Measurements from ENCODE around the gene PANX1. TPM values are rescaled to one million over a fixed set of nuclear protein-coding genes. Genes with fewer than 3 reads are reported as not detected.
A peak's percentile ranks its signal among the peaks of the same experiment; 100 is the strongest.

PANX1 gene
- polyA plus RNA-seq, 1 of the 3 experiments (the other 2 are of a cell fraction): 11.1 TPM

DNA sequence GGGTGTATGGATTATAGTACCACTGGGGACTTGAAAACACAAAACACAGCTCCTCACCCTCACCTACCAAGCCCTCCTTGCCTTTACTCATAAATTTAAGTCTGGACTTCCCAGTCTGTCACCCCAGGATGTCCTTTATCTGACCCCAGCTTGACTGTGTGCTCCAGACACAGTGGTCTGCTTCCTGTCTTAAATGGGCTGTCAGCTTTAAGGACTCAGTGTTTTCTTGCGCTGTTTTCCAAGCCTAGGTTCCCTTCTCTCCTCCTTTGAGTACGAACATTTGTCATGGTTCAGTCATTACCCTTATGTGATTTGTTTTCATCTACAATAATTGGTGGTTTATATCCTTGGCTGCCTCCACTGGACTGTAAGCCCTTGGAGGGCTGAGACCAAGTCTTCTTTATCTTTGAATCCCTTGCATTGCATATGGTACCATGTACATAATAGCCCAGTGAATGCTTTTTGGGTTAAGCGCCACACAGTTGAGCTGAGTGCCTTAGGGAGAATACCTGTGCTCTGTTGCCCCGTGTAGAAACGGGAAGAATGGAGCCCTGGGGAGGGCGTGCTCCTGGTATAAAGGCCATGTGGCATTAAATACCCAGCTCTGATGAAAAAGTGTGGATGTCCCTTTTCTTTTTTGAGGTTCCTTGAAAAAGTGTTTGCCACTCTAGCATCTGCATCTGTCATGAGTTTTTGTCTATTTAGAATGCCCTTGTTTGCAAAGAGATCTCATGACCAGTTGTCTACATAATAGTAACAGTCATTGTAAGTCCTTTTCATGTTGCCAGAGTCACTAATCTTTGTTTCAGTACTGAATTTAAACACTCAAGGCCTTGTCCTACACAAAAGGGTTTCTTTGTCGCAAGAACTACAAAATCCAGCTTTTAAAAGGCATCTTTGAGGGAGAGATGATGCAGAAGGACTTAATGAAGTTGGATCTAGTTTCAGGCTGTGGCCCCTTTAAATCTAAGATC is 14.0 kb downstream of the PANX1 start:
- peaks cover 96% of the 10 kb centered on the region for H3K79me2 ChIP-seq (ENCODE audit: insufficient read depth)
- H3K9me2 ChIP-seq: no peaks in the 10 kb centered on the region
- peaks cover 29% of the 10 kb centered on the region for H4K20me1 ChIP-seq (ENCODE audit: insufficient read depth)
- H3K4me2 ChIP-seq: no peak overlapping the region
- H3K27ac ChIP-seq (ENCODE audit: low read depth in 2 of 2, low read length in 1 of 2): peak overlapping the region in 1 of 2 experiments; percentile 47; a peak in 1 of 4 replicates
- POLR2A ChIA-PET: interaction anchor here (1.4 kb wide), 1 partner anchor 14 kb away, joined by 4 read pairs; the partner anchor contains the start of gene PANX1
- no peak for DNase-seq
- H3K27me3 ChIP-seq (ENCODE audit: insufficient read depth): no peaks in the 10 kb centered on the region
- no peak overlapping the region for H2AFZ ChIP-seq (ENCODE audit: low read depth)
- no peak overlapping the region for H3K9ac ChIP-seq
- TF ChIP-seq, protein P1, sequence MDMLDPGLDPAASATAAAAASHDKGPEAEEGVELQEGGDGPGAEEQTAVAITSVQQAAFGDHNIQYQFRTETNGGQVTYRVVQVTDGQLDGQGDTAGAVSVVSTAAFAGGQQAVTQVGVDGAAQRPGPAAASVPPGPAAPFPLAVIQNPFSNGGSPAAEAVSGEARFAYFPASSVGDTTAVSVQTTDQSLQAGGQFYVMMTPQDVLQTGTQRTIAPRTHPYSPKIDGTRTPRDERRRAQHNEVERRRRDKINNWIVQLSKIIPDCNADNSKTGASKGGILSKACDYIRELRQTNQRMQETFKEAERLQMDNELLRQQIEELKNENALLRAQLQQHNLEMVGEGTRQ (IDR thresholded peaks at IDR 0.05; ENCODE audit: borderline replicate concordance, low read depth, low read length): no peak
- TF ChIP-seq FOXM1 (IDR thresholded peaks at IDR 0.05; ENCODE audit: low read depth): no peak
- TF ChIP-seq, protein P2, sequence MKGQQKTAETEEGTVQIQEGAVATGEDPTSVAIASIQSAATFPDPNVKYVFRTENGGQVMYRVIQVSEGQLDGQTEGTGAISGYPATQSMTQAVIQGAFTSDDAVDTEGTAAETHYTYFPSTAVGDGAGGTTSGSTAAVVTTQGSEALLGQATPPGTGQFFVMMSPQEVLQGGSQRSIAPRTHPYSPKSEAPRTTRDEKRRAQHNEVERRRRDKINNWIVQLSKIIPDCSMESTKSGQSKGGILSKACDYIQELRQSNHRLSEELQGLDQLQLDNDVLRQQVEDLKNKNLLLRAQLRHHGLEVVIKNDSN (IDR thresholded peaks at IDR 0.05; ENCODE audit: borderline replicate concordance, low read depth): no peak
- H3K4me1 ChIP-seq (ENCODE audit: control insufficient read depth in 1 of 2, insufficient read depth in 2 of 2, low read depth in 1 of 2, low read length in 1 of 2): peaks cover 10 to 37% of the 10 kb centered on the region in 2 experiments; a peak in 2 of 4 replicates
- H3F3A ChIP-seq (replicated peaks; ENCODE audit: insufficient read depth): no peaks in the 10 kb centered on the region
- H3K4me3 ChIP-seq (ENCODE audit: low read depth in 2 of 2, low read length in 1 of 2): no peak overlapping the region
- no peaks in the 10 kb centered on the region for H3K36me3 ChIP-seq (replicated peaks in 1 of 2; ENCODE audit: control insufficient read depth in 1 of 2, insufficient read depth in 2 of 2, low read length in 1 of 2)
- CTCF ChIA-PET: no interaction called here
- 89% methylated on average over 7 of the region's 7 CpGs for WGBS (ENCODE audit: low lambda C conversion rate)
- H3K9me3 ChIP-seq: no peaks in the 10 kb centered on the region

DNA sequence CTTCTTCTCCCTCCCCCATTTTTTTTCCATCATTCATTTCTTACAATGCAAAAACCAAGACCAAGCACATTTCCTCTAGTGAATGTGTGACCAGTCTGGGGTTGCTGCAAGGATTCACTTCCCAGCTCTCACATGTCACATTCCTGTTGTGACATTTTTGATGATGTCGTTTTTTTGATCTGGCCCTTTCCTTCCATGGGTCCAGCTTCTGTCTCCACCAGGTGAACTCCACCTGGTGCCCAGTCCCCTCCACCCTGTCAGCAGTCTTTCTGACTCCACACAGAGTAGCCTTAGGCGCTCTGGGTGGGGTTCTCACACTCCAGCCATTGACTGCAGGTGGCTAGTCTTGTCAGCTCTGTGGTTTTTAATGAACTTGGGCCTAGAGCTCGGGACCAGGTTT is 15.6 kb downstream of the PANX1 start:
- Histone ChIP-seq H2AFZ (ENCODE audit: low read depth) (no peak overlapping the region), H3K36me3 (replicated peaks in 1 of 2; ENCODE audit: control insufficient read depth in 1 of 2, insufficient read depth in 2 of 2, low read length in 1 of 2) (no peaks in the 10 kb centered on the region), H3K79me2 (ENCODE audit: insufficient read depth) (peaks cover 98% of the 10 kb centered on the region), H3K27ac (ENCODE audit: low read depth in 2 of 2, low read length in 1 of 2) (no peak overlapping the region), H4K20me1 (ENCODE audit: insufficient read depth) (peaks cover 44% of the 10 kb centered on the region), H3K9ac (no peak overlapping the region), H3K4me3 (ENCODE audit: low read depth in 2 of 2, low read length in 1 of 2) (no peak overlapping the region), H3K4me1 (ENCODE audit: control insufficient read depth in 1 of 2, insufficient read depth in 2 of 2, low read depth in 1 of 2, low read length in 1 of 2) (peaks cover 15 to 43% of the 10 kb centered on the region in 2 experiments; a peak in 3 of 4 replicates), H3K27me3 (ENCODE audit: insufficient read depth) (no peaks in the 10 kb centered on the region), H3K9me3 (no peaks in the 10 kb centered on the region), H3F3A (replicated peaks; ENCODE audit: insufficient read depth) (peaks cover 4% of the 10 kb centered on the region), H3K4me2 (no peak overlapping the region), H3K9me2 (no peaks in the 10 kb centered on the region)
- 93% methylated on average over 2 of the region's 3 CpGs for WGBS (ENCODE audit: low lambda C conversion rate)
- TF ChIP-seq JUND (IDR thresholded peaks at IDR 0.05) (no peak), TCF12 (IDR thresholded peaks at IDR 0.05) (no peak), ELF1 (IDR thresholded peaks at IDR 0.05) (no peak), NRF1 (IDR thresholded peaks at IDR 0.05; ENCODE audit: low read depth, low read length) (no peak)
- POLR2A ChIA-PET: interaction anchor here (0.6 kb wide), 1 partner anchor 816 kb away, joined by 3 read pairs; no protein-coding TSS in a partner anchor
- CTCF ChIA-PET: interaction anchor here (0.7 kb wide), 1 partner anchor 34 kb away, joined by 3 read pairs; no protein-coding TSS in a partner anchor
- DNase-seq: no peak

DNA sequence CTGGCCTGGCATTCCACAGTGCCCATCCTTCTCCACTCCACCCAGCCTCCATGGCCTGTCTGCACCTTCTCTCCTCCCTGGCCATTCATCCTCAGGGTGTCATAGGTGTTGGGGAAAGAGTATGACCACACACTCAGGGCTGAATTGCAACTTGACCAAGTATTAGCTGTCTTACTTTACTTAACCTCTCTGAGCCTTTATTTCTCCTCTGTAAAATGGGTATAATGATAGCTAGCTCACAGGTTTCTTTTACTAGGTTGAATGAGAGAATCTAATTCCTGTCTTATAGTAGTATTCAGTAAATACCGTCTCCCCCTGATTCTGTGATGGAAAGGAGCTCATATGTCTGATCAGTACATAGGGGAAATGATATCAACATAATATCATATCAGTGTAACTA is 16.0 kb downstream of the PANX1 start:
- H3K79me2 ChIP-seq (ENCODE audit: insufficient read depth): peaks cover 96% of the 10 kb centered on the region
- peaks cover 19 to 42% of the 10 kb centered on the region in 2 experiments; a peak in 3 of 4 replicates for H3K4me1 ChIP-seq (ENCODE audit: control insufficient read depth in 1 of 2, insufficient read depth in 2 of 2, low read depth in 1 of 2, low read length in 1 of 2)
- H3K27me3 ChIP-seq (ENCODE audit: insufficient read depth): no peaks in the 10 kb centered on the region
- no peak overlapping the region for H3K9ac ChIP-seq
- CTCF ChIA-PET: interaction anchor here (0.7 to 1.7 kb wide), 2 partner anchors 33 to 38 kb away, joined by 3 to 4 read pairs; no protein-coding TSS in a partner anchor
- no peaks in the 10 kb centered on the region for H3K9me2 ChIP-seq
- POLR2A ChIA-PET: no interaction called here
- no peak overlapping the region for H3K4me2 ChIP-seq
- peaks cover 49% of the 10 kb centered on the region for H4K20me1 ChIP-seq (ENCODE audit: insufficient read depth)
- WGBS (ENCODE audit: low lambda C conversion rate): 95% methylated on average over 1 of the region's 1 CpG
- no peak overlapping the region for H2AFZ ChIP-seq (ENCODE audit: low read depth)
- DNase-seq: no peak
- H3K9me3 ChIP-seq: no peaks in the 10 kb centered on the region
- no peak overlapping the region for H3K4me3 ChIP-seq (ENCODE audit: low read depth in 2 of 2, low read length in 1 of 2)
- H3K36me3 ChIP-seq (replicated peaks in 1 of 2; ENCODE audit: control insufficient read depth in 1 of 2, insufficient read depth in 2 of 2, low read length in 1 of 2): no peaks in the 10 kb centered on the region
- peaks cover 7% of the 10 kb centered on the region for H3F3A ChIP-seq (replicated peaks; ENCODE audit: insufficient read depth)
- no peak overlapping the region for H3K27ac ChIP-seq (ENCODE audit: low read depth in 2 of 2, low read length in 1 of 2)
- TF ChIP-seq YY1 (IDR thresholded peaks at IDR 0.05; ENCODE audit: low read depth) (no peak), MXI1 (IDR thresholded peaks at IDR 0.05; ENCODE audit: low read depth, low read length) (no peak), RFX5 (IDR thresholded peaks at IDR 0.05; ENCODE audit: low read length) (no peak), JUND (IDR thresholded peaks at IDR 0.05) (no peak), FOXM1 (IDR thresholded peaks at IDR 0.05; ENCODE audit: low read depth) (no peak), RCOR1 (IDR thresholded peaks at IDR 0.05; ENCODE audit: low read length) (no peak), RAD21 (IDR thresholded peaks at IDR 0.05; ENCODE audit: low read length) (no peak), EZH2phosphoT487 (IDR thresholded peaks at IDR 0.05; ENCODE audit: borderline replicate concordance, low read depth) (no peak), GABPA (IDR thresholded peaks at IDR 0.05; ENCODE audit: low read depth) (no peak), MEF2A (IDR thresholded peaks at IDR 0.05; ENCODE audit: borderline replicate concordance, low read depth) (no peak)
- TF ChIP-seq, protein P3, sequence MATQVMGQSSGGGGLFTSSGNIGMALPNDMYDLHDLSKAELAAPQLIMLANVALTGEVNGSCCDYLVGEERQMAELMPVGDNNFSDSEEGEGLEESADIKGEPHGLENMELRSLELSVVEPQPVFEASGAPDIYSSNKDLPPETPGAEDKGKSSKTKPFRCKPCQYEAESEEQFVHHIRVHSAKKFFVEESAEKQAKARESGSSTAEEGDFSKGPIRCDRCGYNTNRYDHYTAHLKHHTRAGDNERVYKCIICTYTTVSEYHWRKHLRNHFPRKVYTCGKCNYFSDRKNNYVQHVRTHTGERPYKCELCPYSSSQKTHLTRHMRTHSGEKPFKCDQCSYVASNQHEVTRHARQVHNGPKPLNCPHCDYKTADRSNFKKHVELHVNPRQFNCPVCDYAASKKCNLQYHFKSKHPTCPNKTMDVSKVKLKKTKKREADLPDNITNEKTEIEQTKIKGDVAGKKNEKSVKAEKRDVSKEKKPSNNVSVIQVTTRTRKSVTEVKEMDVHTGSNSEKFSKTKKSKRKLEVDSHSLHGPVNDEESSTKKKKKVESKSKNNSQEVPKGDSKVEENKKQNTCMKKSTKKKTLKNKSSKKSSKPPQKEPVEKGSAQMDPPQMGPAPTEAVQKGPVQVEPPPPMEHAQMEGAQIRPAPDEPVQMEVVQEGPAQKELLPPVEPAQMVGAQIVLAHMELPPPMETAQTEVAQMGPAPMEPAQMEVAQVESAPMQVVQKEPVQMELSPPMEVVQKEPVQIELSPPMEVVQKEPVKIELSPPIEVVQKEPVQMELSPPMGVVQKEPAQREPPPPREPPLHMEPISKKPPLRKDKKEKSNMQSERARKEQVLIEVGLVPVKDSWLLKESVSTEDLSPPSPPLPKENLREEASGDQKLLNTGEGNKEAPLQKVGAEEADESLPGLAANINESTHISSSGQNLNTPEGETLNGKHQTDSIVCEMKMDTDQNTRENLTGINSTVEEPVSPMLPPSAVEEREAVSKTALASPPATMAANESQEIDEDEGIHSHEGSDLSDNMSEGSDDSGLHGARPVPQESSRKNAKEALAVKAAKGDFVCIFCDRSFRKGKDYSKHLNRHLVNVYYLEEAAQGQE (IDR thresholded peaks at IDR 0.05; ENCODE audit: low read depth, low read length): no peak
